PFSK-1 (cell line): Measurements from ENCODE around the gene ESR2.

ENCODE experiments used
- FOXP2 ChIP-seq: optimal IDR thresholded peaks from 2 replicates; pipeline ENCODE3; 2011; ENCODE audit warnings: borderline replicate concordance, control low read depth, inconsistent platforms; ENCODE audit not compliant: insufficient read depth; ENCODE audit errors: extremely low read length, extremely low read depth
- POLR2AphosphoS5 ChIP-seq: IDR thresholded peaks from 2 replicates; pipeline ENCODE4 v1.6.1; 2012; ENCODE audit warnings: low read depth, mild to moderate bottlenecking, control low read depth, low read length, moderate library complexity
- REST ChIP-seq, 2 experiments: IDR thresholded peaks; 2 replicates each; pipeline versions ENCODE4 v1.6.1 to v1.8.0; 2011 to 2012; ENCODE audit warnings: low read depth in 2 of 2, low read length in 2 of 2, control low read depth in 1 of 2, inconsistent platforms in 1 of 2, mild to moderate bottlenecking in 1 of 2, moderate library complexity in 1 of 2; ENCODE audit not compliant: insufficient read depth in 1 of 2
- SIN3A ChIP-seq: IDR thresholded peaks from 2 replicates; pipeline ENCODE4 v1.6.1; 2012; ENCODE audit warnings: mild to moderate bottlenecking, low read length, moderate library complexity, borderline replicate concordance; ENCODE audit not compliant: insufficient read depth
- TAF1 ChIP-seq: IDR thresholded peaks from 2 replicates; pipeline ENCODE4 v1.6.1; 2012; ENCODE audit warnings: low read length, control low read depth, borderline replicate concordance; ENCODE audit not compliant: insufficient read depth

ESR2 gene

GRCh38 chr14:64238631-64239030, 55.5 kb downstream of the ESR2 start:
- TF ChIP-seq FOXP2 (no peak), TAF1 (no peak), POLR2AphosphoS5 (no peak), SIN3A (no peak), REST (IDR thresholded peaks at IDR 0.05; ENCODE audit: insufficient read depth in 1 of 2, low read depth in 2 of 2, low read length in 2 of 2) (no peak)

- TF ChIP-seq TAF1 (no peak), REST (IDR thresholded peaks at IDR 0.05; ENCODE audit: insufficient read depth in 1 of 2, low read depth in 2 of 2, low read length in 2 of 2) (no peak), POLR2AphosphoS5 (no peak), SIN3A (no peak), FOXP2 (no peak)
These were observed 56.1 kb downstream of the ESR2 start for GRCh38 chr14:64238049-64238448.

GRCh38 chr14:64235652-64236640, 58.2 kb downstream of the ESR2 start:
- TF ChIP-seq POLR2AphosphoS5: no peak
- no peak for TF ChIP-seq TAF1
- TF ChIP-seq SIN3A: no peak
- TF ChIP-seq FOXP2: no peak
- no peak for TF ChIP-seq REST (IDR thresholded peaks at IDR 0.05; ENCODE audit: insufficient read depth in 1 of 2, low read depth in 2 of 2, low read length in 2 of 2)

- TF ChIP-seq TAF1 (no peak), REST (IDR thresholded peaks at IDR 0.05; ENCODE audit: insufficient read depth in 1 of 2, low read depth in 2 of 2, low read length in 2 of 2) (no peak), FOXP2 (no peak), POLR2AphosphoS5 (no peak), SIN3A (no peak)
These were observed 59.1 kb downstream of the ESR2 start for GRCh38 chr14:64234877-64235651.
